ENCODE results near the gene PTPRE.

Gene PTPRE

DNA sequence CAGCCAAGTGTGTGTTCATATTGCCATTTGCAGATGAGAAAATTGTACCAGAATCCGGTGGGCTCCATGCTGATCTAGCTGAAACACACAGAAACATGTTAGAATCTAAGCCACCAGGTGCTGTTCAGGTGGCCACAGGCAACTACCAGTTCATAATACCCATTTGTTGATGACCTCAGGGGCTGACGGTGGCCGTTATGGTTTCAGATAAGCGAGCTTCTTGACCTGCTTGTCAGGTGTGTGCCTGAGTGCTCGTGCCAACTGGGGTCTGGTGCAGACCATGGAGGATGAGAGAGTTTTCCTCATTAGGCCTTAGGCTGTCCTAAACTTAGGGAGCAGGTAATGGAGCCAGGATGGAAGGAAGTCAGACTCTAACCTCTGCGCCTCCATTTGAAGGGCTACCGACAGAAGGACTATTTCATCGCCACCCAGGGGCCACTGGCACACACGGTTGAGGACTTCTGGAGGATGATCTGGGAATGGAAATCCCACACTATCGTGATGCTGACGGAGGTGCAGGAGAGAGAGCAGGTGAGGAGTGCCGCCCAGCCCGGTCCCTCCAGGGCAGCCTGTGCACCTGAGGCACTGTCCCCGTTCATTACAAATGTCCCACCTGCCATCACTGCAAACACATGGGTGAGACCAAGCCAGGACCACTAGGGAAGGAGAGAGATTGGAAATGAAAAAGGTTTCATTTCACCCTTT lies 166.2 kb downstream of the PTPRE start:
- Histone ChIP-seq H3K4me1 (ENCODE audit: insufficient read depth, poor library complexity, severe bottlenecking) (peaks cover 4% of the 10 kb centered on the region), H3K27me3 (ENCODE audit: insufficient read depth, poor library complexity, severe bottlenecking) (no peaks in the 10 kb centered on the region), H3K27ac (ENCODE audit: poor library complexity, severe bottlenecking) (no peak overlapping the region), H3K36me3 (ENCODE audit: low read depth) (peaks cover 83% of the 10 kb centered on the region), H3K4me3 (ENCODE audit: severe bottlenecking) (no peak overlapping the region), H3K9me3 (ENCODE audit: severe bottlenecking) (no peaks in the 10 kb centered on the region)
- ATAC-seq (ENCODE audit: low read depth) (no peak), DNase-seq (ENCODE audit: low spot score) (no peak)
- TF ChIP-seq, protein P1, sequence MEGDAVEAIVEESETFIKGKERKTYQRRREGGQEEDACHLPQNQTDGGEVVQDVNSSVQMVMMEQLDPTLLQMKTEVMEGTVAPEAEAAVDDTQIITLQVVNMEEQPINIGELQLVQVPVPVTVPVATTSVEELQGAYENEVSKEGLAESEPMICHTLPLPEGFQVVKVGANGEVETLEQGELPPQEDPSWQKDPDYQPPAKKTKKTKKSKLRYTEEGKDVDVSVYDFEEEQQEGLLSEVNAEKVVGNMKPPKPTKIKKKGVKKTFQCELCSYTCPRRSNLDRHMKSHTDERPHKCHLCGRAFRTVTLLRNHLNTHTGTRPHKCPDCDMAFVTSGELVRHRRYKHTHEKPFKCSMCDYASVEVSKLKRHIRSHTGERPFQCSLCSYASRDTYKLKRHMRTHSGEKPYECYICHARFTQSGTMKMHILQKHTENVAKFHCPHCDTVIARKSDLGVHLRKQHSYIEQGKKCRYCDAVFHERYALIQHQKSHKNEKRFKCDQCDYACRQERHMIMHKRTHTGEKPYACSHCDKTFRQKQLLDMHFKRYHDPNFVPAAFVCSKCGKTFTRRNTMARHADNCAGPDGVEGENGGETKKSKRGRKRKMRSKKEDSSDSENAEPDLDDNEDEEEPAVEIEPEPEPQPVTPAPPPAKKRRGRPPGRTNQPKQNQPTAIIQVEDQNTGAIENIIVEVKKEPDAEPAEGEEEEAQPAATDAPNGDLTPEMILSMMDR (IDR thresholded peaks at IDR 0.05; ENCODE audit: poor library complexity, severe bottlenecking) = no peak

GRCh38 chr10:128073890-128074289 lies 167.0 kb downstream of the PTPRE start:
- Histone ChIP-seq H3K4me3 (ENCODE audit: severe bottlenecking) (no peak overlapping the region), H3K4me1 (ENCODE audit: insufficient read depth, poor library complexity, severe bottlenecking) (peaks cover 4% of the 10 kb centered on the region), H3K27me3 (ENCODE audit: insufficient read depth, poor library complexity, severe bottlenecking) (no peaks in the 10 kb centered on the region), H3K9me3 (ENCODE audit: severe bottlenecking) (no peaks in the 10 kb centered on the region), H3K27ac (ENCODE audit: poor library complexity, severe bottlenecking) (no peak overlapping the region), H3K36me3 (ENCODE audit: low read depth) (peaks cover 85% of the 10 kb centered on the region)
- DNase-seq (ENCODE audit: low spot score) (no peak), ATAC-seq (ENCODE audit: low read depth) (no peak)
- TF ChIP-seq, protein P1 (IDR thresholded peaks at IDR 0.05; ENCODE audit: poor library complexity, severe bottlenecking) = no peak

GRCh38 chr10:128074589-128074988 lies 167.7 kb downstream of the PTPRE start:
- peaks cover 92% of the 10 kb centered on the region for H3K36me3 ChIP-seq (ENCODE audit: low read depth)
- H3K27me3 ChIP-seq (ENCODE audit: insufficient read depth, poor library complexity, severe bottlenecking) = no peaks in the 10 kb centered on the region
- ATAC-seq (ENCODE audit: low read depth) (no peak), DNase-seq (ENCODE audit: low spot score) (no peak)
- no peaks in the 10 kb centered on the region for H3K9me3 ChIP-seq (ENCODE audit: severe bottlenecking)
- TF ChIP-seq, protein P1 (IDR thresholded peaks at IDR 0.05; ENCODE audit: poor library complexity, severe bottlenecking) = no peak
- H3K27ac ChIP-seq (ENCODE audit: poor library complexity, severe bottlenecking) = no peak overlapping the region
- peaks cover 3% of the 10 kb centered on the region for H3K4me1 ChIP-seq (ENCODE audit: insufficient read depth, poor library complexity, severe bottlenecking)
- H3K4me3 ChIP-seq (ENCODE audit: severe bottlenecking) = no peak overlapping the region

DNA sequence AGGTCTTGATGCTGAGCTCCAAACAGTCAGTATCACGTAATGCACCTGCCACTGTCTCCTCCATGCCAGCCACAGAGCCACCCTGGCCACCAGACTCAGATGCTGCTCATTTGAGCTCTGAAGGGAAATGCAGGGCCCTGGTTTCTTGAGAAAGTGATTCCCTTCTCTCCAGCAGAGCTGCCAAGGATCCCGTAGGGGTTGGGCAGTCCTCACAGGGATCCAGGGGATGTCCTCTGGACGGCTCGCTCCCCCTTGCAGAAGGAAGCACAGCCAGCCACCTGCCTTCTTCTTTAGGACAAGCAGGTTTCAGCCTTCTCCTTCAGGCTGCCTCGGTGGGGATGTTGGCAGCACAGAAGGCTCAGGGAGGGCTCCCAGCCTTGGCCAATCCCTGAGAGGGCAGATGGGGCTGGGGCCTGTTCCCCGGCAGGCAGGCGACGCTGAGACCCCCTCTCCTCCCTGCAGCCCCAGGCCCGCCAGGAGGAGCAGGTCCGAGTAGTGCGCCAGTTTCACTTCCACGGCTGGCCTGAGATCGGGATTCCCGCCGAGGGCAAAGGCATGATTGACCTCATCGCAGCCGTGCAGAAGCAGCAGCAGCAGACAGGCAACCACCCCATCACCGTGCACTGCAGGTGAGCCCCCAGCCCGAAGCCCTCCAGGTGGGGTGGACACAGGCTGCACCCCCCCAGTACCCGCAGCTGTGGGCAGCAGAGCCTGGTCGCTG lies 170.4 kb downstream of the PTPRE start:
- H3K36me3 ChIP-seq (ENCODE audit: low read depth) = peaks cover 72% of the 10 kb centered on the region
- H3K4me3 ChIP-seq (ENCODE audit: severe bottlenecking) = no peak overlapping the region
- no peaks in the 10 kb centered on the region for H3K27me3 ChIP-seq (ENCODE audit: insufficient read depth, poor library complexity, severe bottlenecking)
- ATAC-seq (ENCODE audit: low read depth) = no peak; the same call in 2 of the 3 replicates
- H3K4me1 ChIP-seq (ENCODE audit: insufficient read depth, poor library complexity, severe bottlenecking) = no peaks in the 10 kb centered on the region
- TF ChIP-seq, protein P1 (IDR thresholded peaks at IDR 0.05; ENCODE audit: poor library complexity, severe bottlenecking) = no peak
- no peak overlapping the region for H3K27ac ChIP-seq (ENCODE audit: poor library complexity, severe bottlenecking)
- no peak for DNase-seq (ENCODE audit: low spot score)
- H3K9me3 ChIP-seq (ENCODE audit: severe bottlenecking) = no peaks in the 10 kb centered on the region
